Inflammatory macrophage treated with lipopolysaccharide for 4 hours (primary cell): Measurements from ENCODE around the gene ZFP57.
A peak's percentile ranks its signal among the peaks of the same experiment; 100 is the strongest.

ENCODE experiments used
- DNase-seq: peaks from one replicate; pipeline ENCODE4 v3.0.0-alpha.2; 2020

The ZFP57 gene

DNA sequence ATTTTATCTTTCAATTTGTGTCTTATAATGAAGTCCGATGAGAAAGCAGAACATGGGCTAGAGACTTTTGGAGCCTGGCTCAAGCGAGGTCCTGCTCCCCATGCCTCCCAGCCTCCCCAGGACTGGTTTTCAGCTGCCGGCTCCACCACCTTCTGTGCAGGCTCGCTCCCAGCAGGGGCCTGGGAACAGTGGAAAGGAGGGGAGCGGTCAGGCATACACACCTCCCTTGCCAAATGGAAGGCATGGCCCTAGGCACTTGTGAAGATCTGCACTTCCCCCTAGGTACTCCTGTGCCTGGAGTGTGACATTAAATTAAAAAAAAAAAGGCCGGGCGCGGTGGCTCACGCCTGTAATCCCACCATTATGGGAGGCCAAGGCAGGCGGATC, 28.8 kb downstream of the ZFP57 start:
- no peak for DNase-seq

DNA sequence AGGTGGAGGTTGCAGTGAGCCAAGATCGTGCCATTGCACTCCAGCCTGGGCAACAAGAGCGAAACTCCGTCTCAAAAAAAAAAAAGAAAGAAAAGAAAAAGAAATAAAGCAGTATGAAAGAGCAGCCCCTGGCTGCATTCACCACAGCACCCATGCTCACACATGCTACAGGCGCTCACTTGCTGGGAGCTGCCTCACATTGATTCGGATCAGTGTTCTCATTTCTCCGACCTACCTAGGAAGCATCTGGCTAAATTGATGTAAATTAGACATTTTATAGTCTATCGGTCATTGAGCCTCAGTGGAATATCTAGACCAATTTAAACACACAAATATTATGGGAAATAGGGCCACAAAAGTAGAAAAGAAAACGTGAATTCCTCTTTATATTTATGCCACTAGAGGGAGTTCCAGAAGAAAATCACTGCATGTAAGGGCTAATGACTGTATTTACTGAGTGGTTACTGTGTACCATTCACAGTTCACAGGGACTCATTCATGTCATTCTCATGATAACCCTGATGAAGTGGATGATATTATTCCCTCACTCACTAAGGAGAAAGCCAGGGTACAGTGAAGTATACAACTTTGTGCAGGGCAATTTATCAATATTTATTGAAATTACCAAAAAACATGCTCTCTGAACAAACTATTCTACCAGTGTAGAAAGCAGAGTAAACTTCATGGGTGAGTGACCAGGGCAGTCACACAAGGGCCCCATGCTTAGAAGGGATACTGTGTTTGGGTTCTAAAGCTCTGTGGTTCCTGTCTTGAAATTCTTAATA, 29.3 kb downstream of the ZFP57 start:
- peak; percentile 47 for DNase-seq

DNA sequence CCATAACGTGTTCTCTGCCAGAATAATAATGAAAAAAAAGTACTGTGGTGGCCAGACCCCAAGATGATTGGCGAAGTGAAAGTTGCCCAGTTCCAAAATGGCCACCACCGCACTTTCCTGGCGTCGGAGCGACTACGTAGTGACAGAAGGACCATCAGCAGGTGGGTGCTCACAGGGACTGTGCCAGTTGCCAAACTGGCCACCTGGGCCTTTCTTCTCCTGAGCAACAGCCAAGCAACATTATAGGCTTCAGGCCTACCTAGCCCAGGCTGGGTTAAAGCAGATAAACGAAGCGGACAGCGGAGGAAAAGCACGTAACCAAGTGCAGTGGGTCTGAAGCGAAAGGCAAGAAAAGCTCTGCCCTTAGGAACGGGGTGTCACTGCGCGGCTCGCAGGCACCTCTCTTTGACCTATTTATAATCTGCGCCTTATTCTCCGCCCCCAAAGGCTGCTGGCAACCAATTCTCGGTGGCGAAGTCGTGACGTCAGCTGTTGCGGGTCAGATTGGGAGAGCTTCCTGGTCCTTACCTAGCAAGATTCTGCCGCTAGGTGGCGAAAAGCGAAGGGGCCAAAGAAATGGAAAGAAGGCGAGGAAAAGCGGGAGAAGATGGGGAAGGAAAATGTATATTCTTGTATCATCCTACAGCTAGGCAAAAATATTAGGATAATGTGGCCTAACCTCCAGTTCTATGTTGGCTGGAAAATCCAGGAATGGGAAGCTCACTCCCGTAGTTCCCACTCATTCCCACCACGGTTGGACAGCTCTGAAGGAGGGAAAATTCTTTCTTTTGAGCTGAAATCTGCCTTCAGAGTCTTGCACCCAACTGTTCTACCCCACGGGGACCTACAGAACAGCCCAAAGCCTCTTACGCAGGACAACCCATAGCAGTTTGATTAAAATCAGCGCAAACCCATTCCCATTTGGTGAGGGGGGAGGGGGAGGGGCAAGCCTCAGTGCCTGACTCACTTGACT, 31.0 kb downstream of the ZFP57 start:
- peak; percentile 99 for DNase-seq

DNA sequence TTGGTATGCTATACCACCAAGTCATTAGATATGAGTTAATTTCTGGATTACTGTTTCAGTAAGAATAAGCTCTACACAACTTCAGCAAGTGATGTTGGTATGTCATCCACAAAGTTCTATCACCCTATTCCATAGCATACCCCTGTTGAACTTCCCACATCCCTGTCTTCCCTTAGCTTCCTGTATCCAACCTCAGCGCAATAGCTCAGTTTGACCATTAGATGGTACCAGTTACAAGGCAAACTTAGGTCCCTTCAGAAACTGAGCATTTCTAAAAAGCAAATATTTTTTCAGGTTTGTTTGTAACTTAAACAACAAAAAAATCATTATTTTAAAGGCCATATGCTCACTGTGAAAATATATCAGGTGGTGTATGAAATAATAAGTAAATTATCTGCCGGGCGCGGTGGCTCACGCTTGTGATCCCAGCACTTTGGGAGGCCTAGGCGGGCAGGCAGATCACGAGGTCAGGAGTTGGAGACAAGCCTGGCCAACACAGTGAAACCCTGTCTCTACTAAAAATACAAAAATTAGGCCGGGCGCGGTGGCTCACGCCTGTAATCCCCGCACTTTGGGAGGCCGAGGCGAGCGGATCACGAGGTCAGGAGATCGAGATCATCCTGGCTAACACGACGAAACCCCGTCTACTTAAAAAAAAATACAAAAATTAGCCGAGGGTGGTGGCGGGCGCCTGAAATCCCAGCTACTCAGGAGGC, 32.9 kb downstream of the ZFP57 start:
- DNase-seq, result peak; percentile 57

DNA sequence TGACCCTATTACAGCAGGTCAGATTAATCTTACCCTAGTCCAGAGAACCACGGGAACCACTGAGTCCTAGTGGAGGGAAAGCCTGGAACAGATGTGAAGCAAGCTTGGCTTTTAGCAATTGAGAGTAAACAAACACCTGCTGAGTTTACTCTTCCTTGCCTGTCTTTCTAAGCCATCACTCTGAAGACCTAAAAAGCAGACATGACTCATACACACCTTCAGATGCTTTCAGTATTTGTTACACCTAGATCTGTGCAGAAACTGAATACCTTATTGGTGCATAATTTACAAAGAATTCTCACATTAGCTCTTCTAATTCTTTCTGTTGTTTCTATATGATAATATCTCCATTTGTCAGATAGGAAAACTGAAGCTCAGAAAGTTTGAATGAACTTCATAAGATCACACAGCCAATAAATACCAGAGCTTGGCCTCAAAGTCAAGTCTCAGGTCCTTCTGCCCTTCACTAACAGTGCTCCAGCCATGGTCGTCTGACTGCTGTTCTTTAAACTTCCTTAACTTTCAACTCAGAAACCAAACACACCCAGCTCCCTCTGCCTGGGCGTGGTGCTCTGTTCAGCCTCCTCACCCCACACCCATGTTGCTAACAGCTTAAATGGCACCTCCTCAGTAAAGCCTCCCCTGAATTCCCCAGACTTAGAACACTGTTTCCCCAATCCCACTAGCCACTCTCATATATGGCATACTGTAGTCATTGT, 39.4 kb downstream of the ZFP57 start:
- DNase-seq, result peak; percentile 54

DNA sequence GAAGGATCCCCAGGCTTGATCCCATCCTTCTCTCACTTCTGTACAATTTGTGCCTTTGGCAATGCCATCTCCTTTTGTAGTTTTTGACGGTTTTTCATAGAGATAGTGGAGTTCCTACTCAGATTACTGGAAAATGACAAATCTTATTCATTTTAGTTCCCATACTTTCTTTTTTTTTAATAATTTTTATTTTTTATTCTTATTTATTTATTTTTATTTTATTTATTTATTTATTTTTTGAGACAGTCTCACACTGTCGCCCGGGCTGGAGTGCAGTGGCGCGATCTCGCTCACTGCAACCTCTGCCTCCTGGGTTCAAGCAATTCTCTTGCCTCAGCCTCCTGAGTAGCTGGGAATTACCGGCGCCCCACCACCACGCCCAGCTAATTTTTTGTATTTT, 43.7 kb downstream of the ZFP57 start:
- DNase-seq, result no peak

DNA sequence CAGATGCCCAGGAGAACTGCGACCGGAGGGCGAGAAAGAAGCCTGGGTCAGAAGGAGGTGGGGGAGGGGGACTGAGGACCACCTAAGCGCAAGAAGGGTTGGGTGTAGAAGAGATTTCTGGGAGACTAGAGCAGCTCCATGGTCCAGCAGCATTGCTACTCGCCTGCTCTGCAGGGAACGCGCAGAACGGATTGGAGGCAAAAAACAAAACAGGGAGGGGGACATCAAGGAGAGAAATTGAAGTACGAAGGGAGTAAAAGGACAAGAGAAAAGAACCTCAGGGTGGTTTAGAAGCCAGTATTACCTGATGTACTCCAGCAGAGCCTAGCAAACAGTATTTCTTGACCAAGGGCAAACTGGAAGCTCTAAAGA, 47.4 kb downstream of the ZFP57 start:
- DNase-seq, result no peak

DNA sequence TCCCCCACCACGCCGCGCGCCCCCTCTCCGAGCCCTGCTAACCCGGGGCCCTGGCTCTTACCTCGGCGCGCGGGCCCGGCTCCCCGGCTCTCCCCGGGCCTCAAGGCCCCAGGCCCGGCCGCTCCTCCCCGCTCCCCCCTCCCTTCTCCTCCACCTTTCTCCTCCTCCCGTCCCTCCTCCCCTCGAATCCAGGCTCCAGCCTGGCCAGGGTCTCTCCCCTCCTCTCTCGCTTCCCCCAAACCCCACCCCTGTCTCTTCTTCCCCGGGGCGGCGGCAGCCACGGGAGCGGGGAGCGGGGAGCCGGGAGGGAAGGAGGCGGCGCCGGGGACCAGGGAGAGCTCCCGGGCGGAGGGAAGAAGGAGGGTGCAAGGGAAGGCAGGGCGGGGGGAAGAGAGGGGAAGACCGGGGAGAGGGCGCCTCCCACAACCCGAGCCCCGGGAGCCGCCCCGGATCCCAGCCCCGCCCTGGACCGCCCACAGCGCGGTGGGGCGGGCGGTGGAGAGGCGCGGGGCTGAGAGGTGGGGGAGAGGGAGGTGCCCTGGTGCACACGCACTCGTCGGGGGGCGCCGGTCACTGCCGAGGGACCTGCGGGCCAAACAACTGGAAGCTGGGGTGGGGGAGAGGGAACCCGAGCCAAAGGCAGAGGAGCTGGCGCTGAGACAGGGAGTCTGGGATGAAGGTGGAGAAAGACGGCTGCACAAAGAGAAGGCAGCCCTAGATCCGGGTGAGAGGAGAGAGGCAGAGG, 48.0 kb downstream of the ZFP57 start, which contains the start of gene GABBR1:
TSS of gene GABBR1 (minus strand) at position 395 of the 745 bp plus-strand sequence. CDS start 798 bp downstream, outside the sequence.
- peak; percentile 68 for DNase-seq

DNA sequence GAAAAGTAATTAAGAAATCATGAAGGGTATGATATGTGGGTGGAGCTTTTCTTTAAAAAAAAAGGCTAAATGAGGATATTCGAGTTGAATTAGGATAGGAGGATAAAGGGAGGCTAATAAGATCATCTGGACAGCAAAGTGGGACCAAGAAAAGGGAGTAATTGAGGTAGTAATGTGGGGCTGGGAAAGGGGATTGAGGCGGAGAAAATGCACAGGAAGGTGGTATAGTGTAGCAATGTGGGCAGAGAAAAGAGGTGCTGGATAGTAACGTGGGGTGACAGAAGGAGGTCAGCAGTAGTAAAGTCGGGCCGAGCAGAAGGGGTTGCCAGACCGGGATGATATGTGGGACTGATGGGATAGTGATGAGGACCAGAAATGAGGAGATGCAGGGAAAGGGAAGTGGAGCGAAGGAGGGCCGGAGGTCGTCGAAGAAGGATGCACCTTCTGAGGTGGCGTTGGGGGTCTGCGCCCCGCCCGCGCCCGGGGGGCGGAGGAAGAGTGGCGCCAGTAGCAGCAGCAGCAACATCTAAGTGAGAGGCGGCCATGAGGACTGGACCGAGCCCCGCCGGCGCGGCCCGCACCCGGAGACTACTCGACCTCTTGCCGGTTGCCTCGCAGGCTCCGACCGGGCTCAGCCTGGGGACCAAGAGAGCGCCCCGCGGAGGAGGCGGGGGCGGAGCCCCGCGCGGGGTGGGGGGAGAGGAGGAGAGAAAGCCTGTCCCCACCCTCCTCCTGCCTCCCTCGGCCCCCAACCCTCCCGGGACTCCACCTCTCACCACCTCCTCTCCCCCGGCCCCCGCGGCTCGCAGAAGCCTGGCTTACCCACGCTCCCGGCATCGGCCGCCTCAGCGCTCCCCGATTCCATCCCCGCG, 48.9 kb downstream of the ZFP57 start:
- no peak for DNase-seq

DNA sequence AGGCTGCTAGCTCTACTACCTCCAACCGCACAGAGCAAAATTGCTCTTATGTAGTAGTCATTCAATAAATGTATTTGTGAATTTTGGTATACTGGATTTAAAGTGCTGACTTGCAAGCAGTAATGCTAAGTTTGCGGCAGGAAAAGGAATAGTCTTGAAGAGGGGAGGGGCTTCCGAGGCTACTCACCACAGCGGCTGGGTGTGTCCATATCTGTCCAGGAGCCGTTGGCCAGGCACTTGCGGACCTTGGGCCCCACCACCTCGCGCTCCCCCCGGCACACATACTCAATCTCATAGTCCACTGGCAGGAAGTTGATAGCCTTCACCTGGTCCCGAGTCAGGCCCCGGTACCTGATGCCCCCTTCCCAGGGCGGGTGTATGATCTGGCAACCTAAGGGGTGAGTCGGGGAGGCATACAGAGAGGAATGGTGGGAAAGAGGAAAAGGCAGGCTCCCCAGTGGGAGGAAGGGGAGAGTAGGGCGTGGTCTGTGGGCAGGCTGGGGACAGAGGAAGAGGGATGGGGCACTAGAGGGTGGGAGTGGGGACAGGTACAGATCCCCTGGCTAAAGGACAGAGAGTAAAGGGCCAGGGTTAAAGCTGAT, 49.6 kb downstream of the ZFP57 start:
- DNase-seq, result no peak

DNA sequence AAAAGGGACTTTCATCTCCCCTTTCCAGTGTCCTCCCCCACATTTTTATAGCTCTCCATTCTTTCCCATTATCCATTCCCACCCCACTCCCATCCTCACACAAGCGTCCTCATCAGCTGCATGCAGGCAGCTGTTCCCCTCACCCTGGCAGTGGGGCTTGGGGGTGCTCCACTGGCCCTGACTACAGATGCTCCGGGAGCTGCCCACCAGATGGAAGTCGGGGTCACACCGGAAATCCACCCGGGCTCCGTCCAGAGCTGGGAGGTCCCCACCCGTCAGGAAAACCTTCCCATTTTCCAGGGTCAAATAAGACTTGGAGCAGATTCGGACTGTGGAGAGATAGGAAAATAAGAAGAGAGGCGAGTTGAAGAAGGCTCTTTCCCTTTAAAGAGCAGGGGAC, 50.6 kb downstream of the ZFP57 start:
- DNase-seq, result no peak

DNA sequence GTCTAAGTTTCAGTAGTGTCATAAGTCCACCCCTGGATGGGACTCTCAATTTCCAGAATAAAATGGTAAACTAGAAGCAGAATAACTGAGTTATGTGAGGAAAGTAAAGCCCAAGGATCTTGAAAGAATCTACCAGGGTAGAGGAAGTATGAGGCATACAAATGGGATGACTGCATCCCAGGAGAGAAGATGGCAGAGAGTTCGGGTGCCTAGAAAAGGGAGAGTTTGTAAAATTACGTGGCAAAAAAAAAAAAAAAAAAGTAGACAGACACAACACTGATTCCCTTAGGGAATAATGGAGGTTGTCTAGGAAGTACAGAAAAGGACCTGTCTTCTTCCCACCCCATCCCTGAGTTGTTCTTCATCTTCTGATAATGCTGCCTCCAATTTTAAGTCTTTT, 51.4 kb downstream of the ZFP57 start:
- DNase-seq, result no peak

DNA sequence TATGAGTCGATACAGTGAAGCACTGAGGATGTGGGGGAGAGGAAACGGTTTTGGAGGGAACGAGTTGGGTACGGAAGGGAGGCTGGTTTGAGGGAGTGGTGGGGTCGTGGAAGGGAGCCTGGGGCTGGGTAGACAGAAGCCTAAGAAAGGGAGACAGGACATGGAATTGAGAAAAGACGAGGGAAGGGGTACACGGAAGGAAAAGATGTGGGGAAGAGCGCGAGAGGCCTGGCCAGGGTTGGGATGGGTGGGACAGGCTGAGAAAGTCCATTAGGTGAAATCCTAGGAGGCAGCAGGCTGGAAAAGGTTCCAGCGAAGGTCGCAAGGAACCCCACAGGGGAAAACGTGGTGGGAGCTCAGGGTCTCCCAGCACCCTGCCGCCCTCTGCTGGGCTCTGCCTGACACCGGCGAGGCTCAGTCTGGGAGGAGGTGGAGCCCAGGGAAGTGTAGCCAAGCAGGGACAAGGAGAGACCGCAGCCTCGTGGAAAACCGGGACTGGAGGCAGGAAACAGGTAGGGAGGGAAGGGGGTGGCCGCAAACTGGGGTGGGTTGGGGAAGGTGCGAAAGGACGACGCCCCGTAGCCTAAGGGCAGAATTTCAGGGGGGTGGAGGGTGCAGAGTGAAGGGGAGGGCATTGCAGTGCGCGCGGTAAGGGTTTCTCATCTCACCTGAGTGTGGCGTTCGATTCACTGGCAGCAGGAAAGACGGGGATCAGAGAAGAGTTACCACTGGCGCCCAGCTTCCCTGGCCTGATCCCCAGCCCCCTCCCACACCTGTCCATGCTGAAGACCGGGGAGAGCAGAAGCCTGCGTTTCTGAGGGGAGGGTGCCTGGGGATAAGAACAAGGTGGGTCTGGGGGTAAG, 52.3 kb downstream of the ZFP57 start:
- DNase-seq, result peak; percentile 33

DNA sequence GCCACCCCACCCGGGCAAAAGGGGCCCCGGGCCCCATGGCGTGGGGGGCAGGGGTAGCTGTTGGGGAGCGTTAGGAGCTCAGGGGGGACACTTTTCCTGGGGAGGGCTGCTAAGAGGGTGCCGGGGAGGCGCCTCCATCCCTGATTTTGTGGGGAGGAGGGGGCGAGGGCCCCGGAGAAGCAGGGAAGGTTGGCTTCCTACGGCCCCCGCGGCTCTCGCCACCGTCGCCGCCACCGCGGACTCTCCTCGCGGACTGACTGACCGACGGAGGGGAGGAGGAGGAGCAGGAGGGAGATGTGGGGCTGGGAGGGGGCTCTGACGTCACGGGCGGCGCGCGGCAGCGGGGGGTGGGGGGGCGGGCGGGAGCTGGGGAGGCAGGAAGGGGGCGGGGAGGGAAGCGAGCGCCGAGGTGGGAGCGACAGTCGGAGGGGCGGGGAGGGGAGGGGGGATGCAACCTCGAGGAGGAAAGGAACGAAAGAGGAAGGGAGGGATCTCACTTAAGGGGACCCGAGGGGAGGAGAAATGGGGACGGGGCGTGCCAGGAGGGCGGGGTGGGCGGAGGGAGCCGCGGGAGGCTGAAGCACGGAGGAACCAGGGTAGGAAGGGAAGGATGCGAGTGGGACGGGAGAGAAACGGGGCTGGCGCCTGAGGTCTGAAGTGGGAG, 53.1 kb downstream of the ZFP57 start:
- DNase-seq, result peak; percentile 47

DNA sequence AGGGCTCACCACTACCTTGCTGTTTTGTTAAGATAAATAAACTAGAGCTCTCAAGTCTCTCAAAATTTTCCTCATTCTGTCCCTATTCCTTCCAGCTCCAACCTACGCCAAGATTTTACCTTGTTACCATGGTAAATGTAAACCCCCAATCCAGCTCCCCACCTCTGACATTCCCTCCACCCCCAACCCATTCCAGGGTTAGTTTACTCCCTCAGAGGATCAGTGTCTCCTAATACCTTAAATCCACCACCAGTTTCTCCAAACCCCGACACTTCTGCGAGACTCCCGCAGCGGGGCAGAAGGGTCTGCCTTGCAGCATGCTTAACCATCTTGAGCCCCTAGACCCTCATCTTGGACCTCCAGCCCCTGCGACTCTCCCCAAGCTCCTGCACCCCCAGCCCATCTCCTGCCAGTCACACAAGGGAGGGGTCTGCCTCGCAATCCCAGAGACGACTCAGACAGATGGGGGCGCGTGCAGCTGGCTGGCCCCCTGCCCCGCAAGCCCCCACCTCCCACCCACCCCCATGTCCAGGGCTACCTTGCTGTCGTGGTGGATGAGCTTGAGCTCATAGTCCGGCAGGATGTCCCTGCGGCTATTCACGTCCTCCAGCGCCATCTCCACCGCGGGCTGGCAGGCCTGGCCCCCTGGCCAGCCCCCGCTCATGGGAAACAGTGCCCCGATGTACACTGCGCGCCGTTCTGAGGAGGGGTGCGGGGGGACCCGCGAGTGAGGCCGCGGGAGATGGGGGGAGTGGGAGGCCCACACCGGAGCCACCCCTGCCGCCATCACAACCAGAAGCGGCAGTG, 53.8 kb downstream of the ZFP57 start:
- no peak for DNase-seq

DNA sequence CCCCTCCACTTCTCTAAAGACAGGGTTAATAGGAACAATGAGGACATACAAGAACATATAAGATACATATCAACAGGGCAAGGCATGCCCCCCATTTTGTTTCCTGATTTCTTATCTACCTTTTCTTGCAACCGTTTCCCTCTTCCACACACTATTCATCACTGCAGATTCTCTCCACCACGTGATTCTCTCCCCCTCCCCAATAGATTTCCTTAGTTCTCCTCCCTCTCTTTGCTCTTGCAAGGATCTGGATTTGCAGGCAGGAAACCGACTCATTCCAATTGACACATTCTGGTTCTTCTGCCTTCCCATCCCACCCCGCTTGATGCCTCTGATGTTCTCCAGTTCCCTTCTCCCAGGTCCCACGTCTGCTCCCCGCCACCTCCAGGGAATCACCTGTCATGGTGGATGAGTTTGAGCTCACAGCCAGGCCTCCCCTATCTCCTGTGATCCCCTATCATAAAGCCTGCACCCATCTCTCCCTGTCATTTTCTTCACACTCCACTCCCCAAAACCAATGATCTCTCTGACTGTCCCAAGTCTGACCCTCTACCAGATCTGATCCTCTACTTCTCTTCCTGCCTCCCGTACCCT, 55.5 kb downstream of the ZFP57 start:
- no peak for DNase-seq

DNA sequence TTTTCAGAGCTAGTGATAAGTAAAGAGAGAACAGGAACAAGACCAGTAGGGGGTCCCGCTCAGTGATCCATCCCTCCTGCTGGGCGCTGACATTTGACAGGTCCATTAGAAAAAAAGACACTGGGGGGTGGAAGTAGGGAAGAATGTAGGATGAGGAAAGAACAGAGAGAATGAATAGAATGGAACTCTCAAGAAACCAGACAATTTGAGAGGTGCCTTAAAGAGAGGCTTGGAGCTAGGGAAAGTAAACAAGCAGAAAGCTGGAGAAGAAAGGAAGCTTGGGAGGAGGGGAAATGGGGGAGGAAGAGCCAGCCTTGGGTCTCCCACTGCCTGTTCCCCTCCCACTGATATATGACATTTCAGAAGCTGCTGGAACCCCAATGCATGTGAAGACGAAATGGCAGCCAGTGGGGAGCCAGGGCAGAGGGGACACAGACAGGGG, 56.4 kb downstream of the ZFP57 start:
- no peak for DNase-seq
